Stimulated activated CD4-positive, alpha-beta T cell treated with anti-CD3 and anti-CD28 coated beads, Interleukin-12 subunit alpha, Interleukin-12 subunit beta, amount 100 ng/mL, for 24 hours (primary cell): ENCODE data around the gene PTTG1.

Source experiments
- DNase-seq, 2 experiments: peaks; one replicate each; pipeline ENCODE4 v3.0.0-alpha.2; 2020; ENCODE audit warnings: low read depth in 2 of 2

The PTTG1 gene

DNA sequence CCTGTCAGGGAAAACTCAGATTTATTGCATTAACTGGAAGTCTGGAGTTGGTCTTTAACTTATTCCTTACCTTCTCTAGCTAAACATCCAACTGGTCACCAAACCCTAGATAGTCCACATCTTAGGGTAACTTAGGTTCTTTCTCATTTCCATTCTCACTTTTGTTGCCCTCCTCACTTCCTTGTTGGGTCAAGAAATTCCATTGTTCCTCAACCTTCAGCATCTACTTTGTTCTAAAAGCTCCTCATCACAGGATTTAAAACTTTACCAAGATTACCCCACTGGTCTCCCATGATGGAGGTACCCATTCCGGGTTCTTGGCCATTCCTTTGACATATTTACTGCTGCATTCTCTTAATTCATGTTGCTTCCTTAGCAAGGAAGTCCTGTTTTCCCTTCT, 32.1 kb downstream of the PTTG1 start:
- DNase-seq = no peak

DNA sequence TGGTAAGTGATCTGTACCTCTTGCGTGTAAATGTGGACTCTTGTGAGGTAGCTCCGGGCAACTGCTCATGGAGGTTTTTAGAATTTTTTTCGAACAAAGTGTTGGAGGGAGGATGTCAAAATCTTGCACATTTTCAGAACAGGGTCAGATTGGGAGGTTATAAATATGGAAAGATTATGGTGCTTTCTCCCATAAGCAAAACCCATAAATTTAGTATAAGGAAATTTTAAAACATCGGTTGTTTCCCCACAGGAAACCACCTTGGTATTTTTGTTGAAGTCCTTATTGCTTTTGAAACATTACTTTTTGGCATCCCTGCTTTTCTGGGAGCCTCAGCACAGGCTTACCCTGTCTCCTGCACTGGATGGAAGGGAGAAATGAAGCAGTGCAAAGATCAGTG, 33.9 kb downstream of the PTTG1 start:
- DNase-seq = no peak

- DNase-seq = no peak
These were observed 35.0 kb downstream of the PTTG1 start for GRCh38 chr5:160456480-160457177.

- DNase-seq = no peak
These were observed 35.6 kb downstream of the PTTG1 start for GRCh38 chr5:160457252-160457651.

GRCh38 chr5:160458806-160459800, 37.4 kb downstream of the PTTG1 start:
- no peak for DNase-seq

DNA sequence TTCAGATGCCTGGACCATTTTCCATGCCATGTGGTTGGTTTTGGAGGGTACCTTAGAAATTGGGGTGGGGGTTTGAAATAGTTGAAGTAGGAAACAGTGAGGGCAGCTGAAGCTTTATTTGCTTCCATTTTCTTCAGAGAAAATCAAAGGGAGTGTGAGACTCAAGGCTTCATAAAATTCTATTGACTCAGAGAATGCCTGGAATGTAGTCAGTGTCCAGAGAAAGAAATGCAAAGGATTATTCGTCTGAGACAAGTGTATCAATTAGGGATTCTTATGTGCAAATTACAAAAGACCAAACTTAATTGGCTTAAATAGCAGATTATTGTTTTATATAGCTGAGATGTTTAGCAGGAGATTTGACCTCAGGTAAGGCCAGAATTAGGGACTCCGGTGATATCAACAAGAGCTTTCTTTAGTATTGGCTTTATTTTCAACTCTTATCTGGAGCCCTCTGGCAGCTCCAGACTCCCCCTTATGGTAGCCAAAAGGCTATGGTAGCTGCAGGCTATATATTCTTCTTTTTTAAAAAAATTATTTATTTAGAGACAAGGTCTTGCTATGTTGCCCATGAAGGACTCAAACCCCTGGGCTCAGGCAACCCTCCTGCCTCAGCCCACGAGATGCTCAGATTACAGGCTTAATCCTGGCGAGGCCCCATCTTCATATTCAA, 38.9 kb downstream of the PTTG1 start:
- no peak for DNase-seq

DNA sequence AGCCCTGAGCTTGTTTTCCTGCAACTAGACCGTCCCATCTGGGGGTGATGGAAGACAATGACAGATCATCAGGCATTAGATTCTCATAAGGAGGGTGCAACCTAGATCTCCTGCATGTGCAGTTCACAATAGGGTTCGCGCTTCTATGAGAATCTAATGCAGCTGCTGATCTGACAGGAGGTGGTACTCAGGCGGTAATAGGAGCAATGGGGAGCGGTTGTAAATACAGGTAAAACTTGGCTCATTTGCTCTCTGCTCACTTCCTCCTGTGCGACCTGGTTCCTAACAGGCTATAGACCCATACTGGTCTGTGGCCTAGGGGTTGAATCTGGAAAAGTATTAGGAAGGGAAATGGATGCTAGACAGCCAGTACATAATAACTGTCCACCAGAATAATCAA, 39.7 kb downstream of the PTTG1 start:
- DNase-seq = no peak

DNA sequence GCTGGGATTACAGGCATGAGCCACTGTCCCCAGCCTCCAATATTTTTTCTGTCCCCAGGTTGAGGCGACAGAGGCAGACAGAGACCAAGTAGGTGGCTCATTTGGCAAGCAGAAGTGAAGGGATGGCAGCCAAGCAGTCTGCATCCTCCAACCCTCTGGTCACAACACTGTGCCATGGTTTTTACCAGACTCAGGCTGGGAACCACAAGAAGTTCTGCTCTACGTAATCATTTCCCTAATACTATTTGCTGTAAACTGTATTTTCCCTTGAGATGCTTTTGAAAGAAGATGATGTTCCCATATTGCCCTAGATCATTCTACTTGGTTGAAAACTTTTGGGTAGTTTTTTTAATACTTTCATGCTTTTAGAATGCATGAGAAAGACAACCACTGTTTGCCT, 40.5 kb downstream of the PTTG1 start:
- DNase-seq = no peak

- no peak for DNase-seq
These were observed 41.6 kb downstream of the PTTG1 start for GRCh38 chr5:160463227-160463626.

GRCh38 chr5:160463740-160464465, 42.2 kb downstream of the PTTG1 start:
- no peak for DNase-seq

- DNase-seq = no peak
These were observed 42.8 kb downstream of the PTTG1 start for GRCh38 chr5:160464466-160464797.

GRCh38 chr5:160466116-160466515, 44.5 kb downstream of the PTTG1 start:
- no peak for DNase-seq

GRCh38 chr5:160466889-160467554, 45.4 kb downstream of the PTTG1 start:
- no peak for DNase-seq

- peak; percentile 67 to 83 for DNase-seq
These were observed 46.1 kb downstream of the PTTG1 start for GRCh38 chr5:160467555-160468362.

GRCh38 chr5:160468363-160468975, 46.8 kb downstream of the PTTG1 start:
- no peak for DNase-seq

DNA sequence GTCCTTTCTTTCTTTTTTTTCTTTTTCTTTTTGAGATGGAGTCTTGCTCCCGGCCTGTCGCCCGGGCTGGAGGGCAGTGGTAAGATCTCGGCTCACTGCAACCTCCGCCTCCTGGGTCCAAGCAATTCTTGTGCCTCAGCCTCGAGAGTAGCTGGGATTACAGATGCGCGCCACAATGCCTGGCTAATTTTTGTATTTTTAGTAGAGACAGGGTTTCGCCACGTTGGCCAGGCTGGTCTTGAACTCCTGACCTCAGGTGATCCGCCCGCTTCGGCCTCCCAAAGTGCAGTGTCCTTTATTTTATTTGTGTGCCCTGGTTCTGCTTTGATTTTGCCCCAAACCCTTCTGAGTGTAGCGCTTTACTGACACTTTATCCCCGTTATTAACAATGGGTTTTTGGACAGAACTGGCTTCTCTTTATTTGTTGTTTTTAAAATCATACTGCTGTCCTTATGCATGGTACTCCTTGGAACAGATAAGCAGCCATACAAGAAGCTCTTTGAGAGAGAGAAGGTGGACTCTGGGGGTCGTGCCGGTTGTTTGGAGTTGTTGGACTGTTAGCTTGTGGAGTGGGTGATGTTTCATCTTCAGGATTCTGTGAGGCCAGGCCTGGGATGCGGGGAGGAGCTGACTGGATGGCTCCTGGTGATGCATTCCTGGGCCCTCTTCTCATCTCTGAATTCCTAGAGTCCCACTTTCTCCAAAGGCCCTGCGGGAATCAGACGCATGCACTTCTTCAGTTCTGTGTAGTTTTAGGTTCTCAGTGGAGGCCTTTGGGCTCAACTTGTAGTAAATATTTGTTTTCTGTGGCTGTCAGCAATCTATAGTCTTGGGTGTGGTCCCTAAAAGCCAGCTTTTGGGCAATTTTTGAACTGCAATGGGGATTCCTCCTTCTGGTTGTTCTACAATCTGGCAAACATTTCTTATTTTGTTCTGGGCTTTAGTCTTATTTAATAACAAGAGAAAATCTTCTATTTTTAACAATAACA, 47.8 kb downstream of the PTTG1 start:
- DNase-seq = no peak

DNA sequence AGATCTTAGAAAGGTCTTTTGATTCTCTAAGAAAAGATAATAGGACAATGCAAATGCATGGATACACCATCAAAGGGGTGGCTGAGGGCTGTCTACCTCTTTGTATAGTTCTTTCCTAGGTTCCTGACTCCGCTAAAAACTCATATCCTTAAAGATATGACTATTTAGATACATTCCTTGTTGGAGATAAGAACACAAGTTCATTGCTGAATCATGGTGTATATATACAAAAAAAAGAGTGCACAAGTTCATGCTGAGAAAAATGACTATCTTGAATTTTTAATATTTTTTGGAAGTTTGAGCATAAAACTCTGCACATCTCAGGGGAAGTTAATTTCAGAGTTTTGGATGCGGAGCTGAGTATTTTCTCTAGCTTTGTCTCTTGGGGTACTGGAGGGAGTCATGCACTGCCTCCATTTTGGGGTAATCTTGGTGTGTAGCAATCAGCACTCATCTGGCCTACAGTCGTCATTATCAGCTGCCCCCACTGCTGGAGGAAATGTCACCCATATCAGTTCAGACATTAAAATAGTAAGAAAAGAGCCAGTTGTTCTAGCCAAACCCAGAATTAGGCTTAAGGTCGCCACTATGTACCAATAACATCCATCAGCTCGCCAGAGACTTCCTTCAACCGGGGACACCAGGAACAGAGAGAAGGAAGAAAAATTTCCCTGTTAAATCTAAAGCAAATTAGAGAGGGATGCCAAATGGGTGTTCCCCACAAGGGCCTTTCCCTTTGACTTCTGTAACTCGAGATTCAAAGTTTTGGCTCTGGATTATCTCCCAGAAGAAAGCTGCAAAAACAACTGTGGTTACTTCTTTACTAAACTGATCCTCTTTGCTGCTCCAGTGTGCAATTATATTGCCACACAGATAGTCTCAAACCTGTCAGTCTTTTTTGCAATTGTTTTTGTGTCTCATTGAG, 49.0 kb downstream of the PTTG1 start:
- DNase-seq = no peak

- no peak for DNase-seq
These were observed 50.1 kb downstream of the PTTG1 start for GRCh38 chr5:160471761-160472160.
